Measurements from ENCODE around the gene SLC12A8. TPM values are rescaled to one million over a fixed set of nuclear protein-coding genes. Genes with fewer than 3 reads are reported as not detected.

The SLC12A8 gene
- total and polyA plus RNA-seq, 2 of the 13 experiments (the other 11 are each of a cell fraction or from before 2014, with no cell fraction given): 0.44 to 0.71 TPM

GRCh38 chr3:125104639-125105038 is 107.9 kb downstream of the SLC12A8 start:
- H2AFZ ChIP-seq (ENCODE audit: low read length): no peak overlapping the region
- ATAC-seq: no peak
- no peak overlapping the region for H3K9ac ChIP-seq (ENCODE audit: insufficient read depth, low read depth, low read length)
- H3K79me2 ChIP-seq (ENCODE audit: insufficient read depth, low read length): no peaks in the 10 kb centered on the region
- CTCF ChIA-PET (ENCODE audit: low intra/inter-chr PET ratio, low total read pairs): no interaction called here
- no peak for DNase-seq (ENCODE audit: low spot score)
- no peaks in the 10 kb centered on the region for H3K9me3 ChIP-seq (ENCODE audit: low read length)
- H3K4me3 ChIP-seq (replicated peaks in 1 of 3; ENCODE audit: insufficient read depth in 1 of 3, low read depth in 2 of 3, low read length in 3 of 3): no peak overlapping the region
- H3K27me3 ChIP-seq (ENCODE audit: control insufficient read depth in 1 of 2, insufficient read depth in 2 of 2, low read length in 2 of 2): 0 out of 5 replicates have a peak, but pooled peaks cover 0 to 2% of the 10 kb centered on the region in 2 experiments
- POLR2A ChIA-PET: no interaction called here
- WGBS (ENCODE audit: low lambda C conversion rate): 50% methylated on average over 1 of the region's 1 CpG
- TF ChIP-seq ZNF713 (CRISPR knock-in tag; IDR thresholded peaks at IDR 0.05) (no peak), ZNF737 (CRISPR knock-in tag; IDR thresholded peaks at IDR 0.05; ENCODE audit: borderline replicate concordance) (no peak), ZNF431 (CRISPR knock-in tag; IDR thresholded peaks at IDR 0.05; ENCODE audit: borderline replicate concordance, low read depth) (no peak), CREB1 (IDR thresholded peaks at IDR 0.05) (no peak), CREB1 (CRISPR knock-in tag; IDR thresholded peaks at IDR 0.05) (no peak), ZNF503 (CRISPR knock-in tag; IDR thresholded peaks at IDR 0.05) (no peak), ZHX1 (CRISPR knock-in tag; IDR thresholded peaks at IDR 0.05; ENCODE audit: low read depth) (no peak), ZNF597 (CRISPR knock-in tag; IDR thresholded peaks at IDR 0.05) (no peak), SKIL (CRISPR knock-in tag; IDR thresholded peaks at IDR 0.05; ENCODE audit: borderline replicate concordance) (no peak), MAF1 (CRISPR knock-in tag; IDR thresholded peaks at IDR 0.05; ENCODE audit: borderline replicate concordance) (no peak), ZKSCAN1 (IDR thresholded peaks at IDR 0.05; ENCODE audit: low read length) (no peak), ZNF296 (CRISPR knock-in tag; conservative IDR thresholded peaks at IDR 0.05) (no peak), RFX1 (IDR thresholded peaks at IDR 0.05) (no peak), DPF2 (CRISPR knock-in tag; IDR thresholded peaks at IDR 0.05; ENCODE audit: borderline replicate concordance, low read depth) (no peak)
- H3K4me2 ChIP-seq (ENCODE audit: low read depth, low read length): no peak overlapping the region
- no peaks in the 10 kb centered on the region for H4K20me1 ChIP-seq (ENCODE audit: insufficient read depth, low read length)
- BruUV-seq (replicated peaks): no TSS peak
- in situ Hi-C loops (cut with HindIII; ENCODE audit: extremely low pct_ligation_motif_present, low pct_unique_long_range_greater_than_20kb): no loop called here
- no peaks in the 10 kb centered on the region for H3K36me3 ChIP-seq (replicated peaks in 1 of 2; ENCODE audit: control insufficient read depth in 1 of 2, insufficient read depth in 2 of 2, low read length in 2 of 2)
- no peaks in the 10 kb centered on the region for H3K4me1 ChIP-seq (ENCODE audit: insufficient read depth, low read length)
- intact Hi-C loops (cut with micrococcal nuclease; ENCODE audit: unreplicated experiment): no loop called here
- FAIRE-seq: no peak
- H3K27ac ChIP-seq (ENCODE audit: extremely low read length, insufficient read depth, low read length): no peak overlapping the region

All from HepG2 (cell line).